GM21529 (cell line): ENCODE results near the gene NUPR2.
A peak's percentile ranks its signal among the peaks of the same experiment; 100 is the strongest.
"Not testable (repeated sequence)": the region's sequence is repeated elsewhere in the genome, so short reads cannot be mapped to it uniquely, and the experiment has no call there.

Source experiments
- ATAC-seq: cut with Tn5 transposase; IDR thresholded peaks from one replicate; pipeline ENCODE4 v1.9.1; 2021; ENCODE audit not compliant: unreplicated experiment

Gene NUPR2

GRCh38 chr7:56087445-56087844, 28.8 kb downstream of the NUPR2 start:
- ATAC-seq, result no peak

- ATAC-seq, result no peak
Measured at GRCh38 chr7:56086761-56087160, 29.5 kb downstream of the NUPR2 start.

- no peak for ATAC-seq
Measured at GRCh38 chr7:56083150-56083785, 32.9 kb downstream of the NUPR2 start.

- ATAC-seq, result no peak
Measured at GRCh38 chr7:56081626-56082340, 34.4 kb downstream of the NUPR2 start.

GRCh38 chr7:56080726-56081435, 35.3 kb downstream of the NUPR2 start:
- not testable (repeated sequence) for ATAC-seq

- no peak for ATAC-seq
Measured at GRCh38 chr7:56079450-56080185, 36.6 kb downstream of the NUPR2 start.

- ATAC-seq, result no peak
Measured at GRCh38 chr7:56078196-56078595, 38.0 kb downstream of the NUPR2 start.

GRCh38 chr7:56077681-56078080, 38.5 kb downstream of the NUPR2 start:
- ATAC-seq, result no peak

GRCh38 chr7:56074371-56074791, 41.8 kb downstream of the NUPR2 start:
- peak; percentile 95 for ATAC-seq

- ATAC-seq, result not testable (repeated sequence)
Measured at GRCh38 chr7:56066376-56066775, 49.8 kb downstream of the NUPR2 start.
